NCI-H460 (cell line): ENCODE measurements around the gene TEKT2. TPM values are rescaled to one million over a fixed set of nuclear protein-coding genes. Genes with fewer than 3 reads are reported as not detected.

Source experiments
- DNase-seq: peaks from one replicate; pipeline ENCODE4 v3.0.0-alpha.2; 2016; ENCODE audit warnings: low read depth; ENCODE audit errors: extremely low read depth
- total RNA-seq: library from RNA; depleted of rRNA; stranded (reverse); fragments of >200 nt; shearing (Covaris generic); gene quantifications from 2 replicates; pipeline ENCODE4 v1.2.3, GENCODE V29; 2014

Gene TEKT2
- total RNA-seq, 1 experiment from 2014 or later = not detected

DNA sequence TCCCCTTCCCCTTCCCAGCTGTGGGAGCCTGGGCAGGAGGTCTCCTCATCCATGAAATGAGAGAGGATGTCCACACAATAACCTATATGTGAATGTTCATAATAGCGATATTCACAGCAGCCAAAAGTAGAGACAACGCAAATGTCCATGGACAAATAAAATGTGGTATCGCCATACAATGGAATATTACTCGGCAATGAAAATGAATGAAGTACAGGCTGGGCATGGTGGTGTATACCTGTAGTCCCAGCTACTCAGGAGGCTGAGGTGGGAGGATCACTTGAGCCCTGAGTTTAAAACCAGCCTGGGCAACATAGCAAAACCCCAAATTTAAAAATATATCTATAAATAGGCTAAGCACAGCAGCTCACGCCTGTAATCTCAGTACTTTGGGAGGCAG, 17.7 kb downstream of the TEKT2 start:
- DNase-seq = no peak

DNA sequence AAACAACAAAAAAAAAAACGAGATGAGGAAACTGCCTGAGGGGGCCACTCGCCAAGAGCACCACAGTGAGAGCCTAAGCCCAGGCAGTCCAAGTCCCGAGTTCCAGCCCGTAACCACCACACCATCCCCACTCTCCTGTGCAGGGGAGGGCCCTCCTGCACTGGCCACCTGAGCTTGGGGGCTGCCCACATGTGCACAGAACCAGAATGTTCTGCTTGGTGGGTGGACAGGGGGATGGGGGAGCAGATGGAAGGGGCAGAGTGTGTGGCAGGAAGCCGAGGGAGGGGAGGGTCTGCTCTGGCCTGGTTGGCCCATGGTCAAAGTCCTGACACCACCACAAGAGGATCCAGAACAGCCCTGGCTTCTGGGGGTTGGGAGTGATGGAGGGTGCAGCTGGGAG, 22.4 kb downstream of the TEKT2 start:
- no peak for DNase-seq

DNA sequence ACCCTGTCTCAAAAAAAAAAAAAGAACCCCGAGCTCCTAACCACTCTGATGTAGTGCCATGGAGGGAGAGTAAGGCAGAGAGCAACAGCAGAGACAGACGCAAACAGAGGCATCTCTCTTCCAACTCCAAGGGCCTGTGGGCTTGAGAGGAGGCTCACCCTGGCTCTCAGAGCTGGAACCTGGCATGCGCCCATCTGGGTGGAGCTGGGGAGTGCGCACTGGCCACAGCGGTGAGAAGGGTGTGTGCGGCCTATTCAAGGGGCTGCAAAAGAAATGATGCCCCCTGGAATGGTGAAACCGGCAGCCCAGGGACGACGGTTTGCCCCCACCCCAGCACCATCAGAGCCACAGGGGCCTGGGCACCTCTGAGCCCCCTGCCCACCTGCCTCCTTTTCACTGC, 23.5 kb downstream of the TEKT2 start:
- no peak for DNase-seq

DNA sequence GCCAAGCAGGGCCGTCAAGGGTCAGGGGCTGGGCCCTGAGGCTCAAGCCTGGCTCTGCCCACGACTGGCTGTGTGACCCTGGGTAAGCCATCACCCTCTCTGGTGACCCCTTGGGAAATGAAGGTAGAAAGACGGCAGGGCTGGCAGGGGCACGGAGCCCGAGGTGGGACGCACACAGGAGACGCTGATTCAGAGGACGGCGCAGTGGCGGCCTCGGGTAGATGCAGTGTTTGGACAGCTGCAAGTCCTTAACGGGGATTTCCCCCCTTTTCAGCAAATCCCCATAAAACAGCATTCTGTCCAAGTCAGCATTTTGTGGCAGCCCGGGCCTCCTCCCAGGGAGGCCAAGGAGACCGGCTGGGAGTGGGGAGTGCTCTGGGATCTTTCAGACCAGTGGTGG, 24.4 kb downstream of the TEKT2 start:
- no peak for DNase-seq

DNA sequence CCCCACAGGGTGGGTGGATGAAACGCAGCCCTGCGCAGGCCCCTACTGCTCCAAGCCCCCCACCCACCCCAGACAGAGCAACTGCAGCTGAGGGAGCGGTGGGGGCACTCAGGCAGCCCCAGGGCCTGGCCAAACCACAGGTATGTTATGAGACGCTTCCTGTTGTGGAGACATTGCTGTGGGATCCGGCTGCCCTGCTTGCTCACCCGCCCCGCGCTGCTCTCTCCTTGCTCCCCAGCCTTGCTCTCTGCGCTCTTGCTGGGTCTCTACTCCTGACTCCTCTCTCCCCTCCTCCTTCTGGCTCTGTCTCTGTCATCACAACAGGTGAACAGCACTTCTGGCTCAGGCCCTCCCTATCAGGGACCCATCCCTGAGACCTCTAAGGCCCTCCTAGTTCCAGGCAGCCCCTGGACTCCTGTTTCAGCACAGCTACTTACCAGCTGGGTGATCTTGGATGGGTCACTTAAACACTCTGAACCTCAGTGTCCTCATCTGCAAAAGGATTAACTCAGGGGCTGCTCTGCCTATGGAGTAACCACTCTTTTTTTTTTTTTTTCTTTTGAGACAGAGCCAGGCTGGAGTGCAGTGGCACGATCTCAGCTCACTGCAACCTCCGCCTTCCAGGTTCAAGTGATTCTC, 25.3 kb downstream of the TEKT2 start:
- DNase-seq = no peak

DNA sequence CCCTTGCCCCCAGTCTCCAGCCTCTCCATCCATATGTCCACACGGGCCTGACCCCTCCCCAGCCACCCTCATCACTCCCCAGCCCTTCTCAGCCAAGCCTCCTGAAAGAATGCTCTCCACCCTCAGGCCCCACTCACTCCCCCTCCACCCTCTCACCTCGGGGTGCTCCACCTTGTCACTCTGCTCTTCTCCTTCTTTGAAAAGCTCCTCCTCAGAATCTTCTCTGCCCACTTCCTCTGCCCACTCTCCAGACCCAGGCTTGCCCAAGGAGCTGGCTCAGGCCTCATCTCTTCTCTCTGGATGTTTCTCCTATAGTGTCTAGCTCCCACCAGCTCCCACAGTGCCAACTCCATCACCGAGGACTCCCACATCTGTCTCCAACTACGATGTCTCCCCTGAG, 27.3 kb downstream of the TEKT2 start:
- DNase-seq = no peak

DNA sequence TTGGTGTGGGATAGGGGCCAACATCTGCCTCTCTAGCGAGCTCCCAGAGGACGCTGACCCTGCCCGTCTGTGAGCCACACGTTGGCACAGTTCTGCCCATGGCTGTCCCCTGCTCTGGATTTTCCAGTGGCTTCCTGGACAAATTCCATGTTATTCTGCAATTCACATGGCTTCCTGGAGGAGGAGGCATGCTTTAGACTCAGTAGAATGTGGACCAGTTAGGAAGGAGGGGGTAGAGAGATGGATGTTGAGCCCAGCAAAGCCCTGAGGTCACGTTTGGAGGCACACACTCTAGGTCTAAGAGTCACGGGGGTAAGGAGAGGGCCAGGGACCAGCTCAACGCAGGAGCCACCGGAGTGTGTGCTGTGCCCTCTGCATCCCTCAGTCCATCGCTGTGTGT, 28.9 kb downstream of the TEKT2 start:
- DNase-seq = no peak

DNA sequence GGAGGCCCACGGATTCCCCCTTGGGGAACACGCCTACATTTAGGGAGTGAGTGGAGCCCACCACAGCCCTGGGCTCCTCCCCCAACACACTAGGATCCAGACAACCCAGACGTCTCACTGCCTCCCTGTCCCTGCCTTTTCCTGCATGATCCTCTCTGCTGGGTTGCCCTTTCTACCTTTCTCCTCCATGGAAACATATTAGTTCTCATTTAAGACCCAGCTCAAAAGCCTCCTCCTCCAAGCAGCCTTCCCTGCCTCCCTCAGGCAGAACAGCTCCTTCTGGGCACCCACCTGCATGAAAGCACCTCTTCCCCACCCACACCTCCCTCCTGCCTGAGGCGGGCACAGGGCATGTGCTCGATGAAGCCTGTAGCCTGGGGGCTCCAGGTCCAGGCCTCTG, 30.5 kb downstream of the TEKT2 start:
- no peak for DNase-seq

DNA sequence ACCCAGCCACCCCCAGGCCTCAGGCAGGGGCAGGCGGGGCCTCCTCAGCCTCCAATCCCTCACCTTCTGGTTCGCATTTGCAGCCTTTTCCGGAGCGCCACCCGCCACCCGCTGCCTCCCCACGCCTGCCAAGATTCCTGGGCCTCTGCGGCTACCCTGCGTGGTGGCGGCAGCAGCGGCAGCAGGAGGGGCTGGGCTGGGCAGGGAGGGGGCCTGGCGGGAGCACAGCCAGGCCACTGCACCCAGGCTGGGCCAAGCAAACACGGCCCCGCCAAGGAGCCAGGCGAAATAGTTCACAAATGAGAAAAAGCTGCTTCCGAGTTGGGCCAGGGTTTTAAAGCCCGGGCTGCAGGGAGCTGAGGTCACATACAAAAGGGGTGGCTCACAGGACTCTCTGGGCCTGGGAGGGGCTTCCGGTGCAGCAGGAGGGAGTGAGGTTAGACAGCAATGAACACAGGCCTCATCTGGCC, 31.3 kb downstream of the TEKT2 start:
- DNase-seq = no peak

DNA sequence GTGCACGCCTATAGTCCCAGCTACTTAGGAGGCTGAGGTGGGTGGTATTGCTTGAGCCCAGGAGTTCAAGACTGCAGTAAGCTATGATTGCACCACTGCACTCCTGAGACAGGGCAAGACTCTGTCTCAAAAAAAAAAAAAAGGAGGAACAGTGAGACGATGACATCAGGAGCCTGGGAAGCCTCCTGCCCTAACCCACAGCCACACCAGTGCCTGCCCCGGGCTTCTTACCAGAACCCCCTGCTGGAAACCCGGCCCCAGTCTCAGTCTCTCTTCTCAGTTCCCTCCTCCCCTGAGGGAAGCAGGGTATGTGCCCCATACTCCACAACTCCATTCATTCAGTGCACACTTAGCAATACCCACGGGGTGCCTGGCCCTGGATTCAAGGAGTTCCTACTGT, 32.0 kb downstream of the TEKT2 start:
- no peak for DNase-seq

DNA sequence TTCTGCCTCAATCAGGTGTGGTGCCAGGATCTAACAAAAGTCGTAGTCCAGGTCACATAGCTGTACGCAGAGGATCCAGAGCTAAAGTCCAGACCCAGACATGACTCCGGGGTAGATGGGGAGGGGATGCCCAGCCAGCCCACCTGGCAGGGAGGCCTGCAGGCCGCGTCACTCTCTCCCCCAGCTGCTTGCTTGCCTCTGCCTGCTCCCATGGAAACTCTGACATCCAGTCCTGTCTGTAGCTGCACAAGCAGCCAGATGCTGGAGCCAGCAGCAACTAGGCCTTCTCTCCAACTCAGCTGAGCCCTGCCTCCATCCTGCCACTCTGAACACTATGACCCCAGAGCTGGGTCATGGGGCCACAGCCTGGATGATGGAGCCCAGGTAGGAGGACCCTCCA, 33.0 kb downstream of the TEKT2 start:
- no peak for DNase-seq

DNA sequence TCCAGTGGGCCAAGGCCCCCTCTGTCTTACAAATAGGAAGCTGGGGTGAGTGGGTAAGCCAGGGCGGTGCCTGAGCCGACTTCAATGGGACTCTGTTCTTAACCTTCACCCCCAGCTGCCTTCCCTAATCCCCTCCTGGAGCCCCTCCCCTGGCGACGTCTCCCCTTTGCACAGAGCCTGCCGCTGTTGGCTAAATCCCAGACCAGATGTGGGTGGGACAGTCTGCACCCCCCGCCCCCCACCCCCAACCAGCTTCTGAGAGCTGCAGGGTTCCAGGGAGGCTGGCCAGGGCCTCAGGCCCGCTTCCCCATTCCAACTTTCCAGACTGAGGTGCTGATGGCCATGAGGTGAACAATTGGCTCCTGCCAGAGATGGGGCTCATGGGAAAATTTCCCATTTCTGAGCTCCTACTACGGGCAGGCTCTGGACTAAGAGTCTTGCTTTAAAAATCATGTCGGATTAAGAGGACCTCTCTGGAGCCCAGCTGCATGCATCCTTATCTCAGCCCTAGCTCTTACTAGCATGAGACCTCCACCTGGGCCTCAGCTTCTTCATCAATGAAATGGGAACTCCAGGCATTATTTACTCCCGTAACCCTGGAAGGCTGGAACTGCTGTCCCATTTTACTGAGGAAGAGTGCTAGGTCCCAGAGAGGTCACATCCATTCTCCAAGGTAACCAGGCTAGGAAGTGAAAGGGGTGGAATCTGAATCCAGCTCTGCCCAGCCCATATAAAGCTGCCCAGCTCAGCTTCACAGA, 34.7 kb downstream of the TEKT2 start:
- no peak for DNase-seq

DNA sequence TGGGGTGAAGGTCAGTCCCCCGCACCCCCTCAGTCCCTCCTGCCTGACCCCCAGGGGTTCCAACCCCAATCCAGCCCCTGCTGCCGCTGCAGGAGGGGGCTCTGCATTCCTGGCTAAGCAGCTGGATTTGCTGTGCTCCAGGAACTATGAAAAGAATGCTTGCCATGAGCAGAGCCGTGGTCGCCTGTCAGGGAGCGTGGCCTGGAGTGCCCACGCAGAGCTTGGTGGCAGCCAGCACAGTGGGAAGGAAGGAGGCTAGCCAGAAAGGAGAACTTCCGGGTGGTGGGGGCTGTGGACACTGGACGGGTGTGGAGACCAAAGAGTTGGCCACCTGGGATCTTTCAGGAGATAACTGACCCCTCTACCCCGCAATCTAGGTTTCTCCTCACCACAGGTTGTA, 35.6 kb downstream of the TEKT2 start:
- DNase-seq = no peak

DNA sequence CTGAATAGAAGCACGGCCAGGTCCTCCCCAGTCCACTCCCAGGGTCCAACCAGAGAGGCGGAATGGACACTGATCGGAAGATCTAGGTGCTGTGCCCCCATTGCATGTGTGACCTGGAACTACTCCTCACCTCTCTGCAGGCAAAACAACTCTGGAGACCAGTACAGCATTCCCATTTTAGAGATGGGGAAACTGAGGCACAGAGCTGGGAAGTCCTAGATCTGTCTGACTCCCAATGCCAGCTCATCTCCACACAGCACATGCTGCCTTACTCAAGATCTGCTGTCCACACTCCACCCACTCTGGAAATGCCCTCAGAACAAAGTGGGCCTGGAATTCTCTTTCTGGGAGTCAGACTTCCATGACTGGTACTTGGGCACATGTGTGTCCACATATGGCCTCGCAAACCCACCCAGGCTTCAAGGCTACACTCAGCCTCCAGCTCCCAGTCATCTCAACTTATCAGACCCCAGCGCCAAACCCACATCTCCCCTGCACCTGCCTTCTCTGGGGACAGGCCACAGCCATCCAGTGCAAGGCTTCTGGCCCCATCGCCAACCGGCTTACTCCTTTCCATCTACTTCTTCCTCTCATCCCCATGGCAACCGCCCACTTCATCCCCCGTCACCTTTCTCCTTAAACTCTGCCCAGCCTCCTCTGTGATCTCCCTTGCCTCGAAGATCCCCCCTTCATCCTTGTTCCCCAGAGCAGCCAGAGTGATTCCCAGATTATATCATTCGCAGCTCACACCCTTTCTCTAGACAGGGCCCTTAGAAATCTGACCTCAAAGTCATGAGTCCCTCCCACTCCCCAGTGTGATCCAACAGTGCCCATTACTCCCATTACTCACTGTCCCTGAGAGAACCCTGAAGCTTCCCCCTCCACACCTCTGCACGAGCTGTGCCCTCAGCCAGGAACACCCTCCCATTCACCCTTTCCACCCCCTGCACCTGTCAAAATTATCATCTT, 38.5 kb downstream of the TEKT2 start:
- DNase-seq = no peak

DNA sequence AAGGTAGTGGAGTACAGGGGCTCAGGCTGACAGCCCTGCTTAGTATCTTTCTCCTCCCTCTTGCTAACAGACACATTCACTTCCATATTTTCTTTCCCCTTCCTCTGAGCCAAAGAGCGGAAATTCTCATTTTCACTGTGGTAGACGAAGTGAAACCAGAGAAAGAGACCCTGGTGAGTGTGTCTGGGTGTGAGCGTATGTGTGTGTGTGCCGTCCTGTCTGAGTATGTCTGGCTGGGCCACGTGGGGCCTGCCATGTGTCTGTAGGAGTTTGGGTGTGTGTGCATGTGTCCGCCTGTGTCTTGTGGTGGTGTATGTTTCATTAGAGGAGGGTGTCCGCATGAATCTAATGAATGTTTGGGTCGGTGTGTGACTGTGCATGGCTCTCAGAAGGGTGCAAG, 39.5 kb downstream of the TEKT2 start:
- no peak for DNase-seq

DNA sequence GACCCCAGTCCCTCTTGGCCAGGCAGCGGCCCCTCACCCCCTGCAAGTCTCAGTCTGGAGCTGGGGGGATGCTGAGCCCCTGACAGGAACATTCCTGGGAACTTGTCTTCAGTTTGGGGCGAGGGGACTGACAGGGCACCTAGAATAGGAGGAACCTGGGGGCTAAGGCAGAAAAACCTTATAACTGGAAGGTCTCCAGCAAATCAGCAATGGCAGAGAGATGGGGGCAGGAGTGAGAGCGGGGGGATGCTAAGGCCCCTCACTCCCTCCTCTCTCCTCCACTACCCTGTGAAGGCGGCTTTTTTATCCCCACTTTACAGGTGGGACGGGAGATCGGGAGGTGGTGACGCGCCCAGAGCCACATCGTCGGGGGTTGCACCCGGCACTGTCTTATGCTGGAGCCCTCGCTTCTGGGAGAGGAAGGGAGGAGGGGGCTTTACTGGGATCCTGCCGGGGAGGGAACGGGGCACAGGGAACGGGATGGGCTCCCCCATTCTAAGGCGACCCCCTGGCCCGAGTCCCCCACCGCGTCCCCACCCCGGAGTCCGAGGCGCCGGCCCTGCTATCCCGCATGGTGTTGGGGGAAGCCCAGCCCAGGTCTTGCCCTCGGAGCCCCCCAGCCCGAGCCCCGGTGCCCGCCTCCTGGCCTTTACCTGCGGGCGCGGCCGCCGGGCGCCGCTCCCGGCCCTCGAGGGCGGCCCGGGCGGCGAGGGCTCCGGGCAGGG, 40.7 kb downstream of the TEKT2 start:
- no peak for DNase-seq

DNA sequence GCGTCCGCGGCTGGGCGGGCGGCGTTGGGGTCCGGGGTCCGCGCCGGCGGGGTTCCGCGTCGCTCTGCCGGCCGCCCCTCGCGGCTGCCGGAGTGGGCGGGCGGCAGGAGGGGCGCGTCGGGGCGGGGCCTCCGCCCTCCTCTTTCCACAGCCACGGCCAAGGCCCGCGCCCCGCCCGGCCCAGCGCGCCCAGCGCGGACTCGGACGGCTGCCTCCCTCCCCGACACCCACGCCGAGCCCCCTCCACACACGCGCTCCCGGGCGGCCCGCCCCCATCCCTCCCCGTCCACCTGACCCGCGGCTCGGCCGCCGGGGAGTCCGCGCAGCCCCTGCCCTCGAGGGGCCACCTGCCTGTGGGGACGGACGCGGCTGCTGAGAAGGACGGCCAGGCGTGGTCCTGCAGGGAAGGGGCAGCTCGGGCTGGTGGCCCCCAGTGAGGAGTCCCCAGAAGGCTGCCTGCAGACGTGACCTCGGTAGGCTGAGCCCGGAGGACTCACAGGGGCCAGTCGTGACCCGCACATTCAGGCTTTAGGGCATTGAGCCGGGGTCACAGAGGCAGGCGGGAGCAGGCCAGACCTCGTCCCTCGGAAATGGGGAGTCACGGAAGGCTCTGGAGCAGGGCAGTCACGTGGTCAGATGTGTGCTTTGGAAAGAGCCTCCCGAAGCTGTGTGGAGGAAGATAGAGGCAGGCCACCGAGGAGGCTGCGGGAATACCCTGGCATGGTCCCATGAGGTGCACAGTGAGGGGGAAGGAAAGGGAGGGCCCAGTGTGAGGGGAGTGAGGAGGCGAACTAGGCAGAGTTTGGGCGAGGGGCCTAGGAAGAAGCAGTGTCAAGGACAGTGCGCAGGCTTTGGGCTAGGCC, 41.5 kb downstream of the TEKT2 start, which contains the start of gene COL8A2:
Gene COL8A2, minus strand, starts transcription at position 94 of the 863 bp plus-strand sequence. CDS start 24,980 bp downstream, outside the sequence.
- no peak for DNase-seq

DNA sequence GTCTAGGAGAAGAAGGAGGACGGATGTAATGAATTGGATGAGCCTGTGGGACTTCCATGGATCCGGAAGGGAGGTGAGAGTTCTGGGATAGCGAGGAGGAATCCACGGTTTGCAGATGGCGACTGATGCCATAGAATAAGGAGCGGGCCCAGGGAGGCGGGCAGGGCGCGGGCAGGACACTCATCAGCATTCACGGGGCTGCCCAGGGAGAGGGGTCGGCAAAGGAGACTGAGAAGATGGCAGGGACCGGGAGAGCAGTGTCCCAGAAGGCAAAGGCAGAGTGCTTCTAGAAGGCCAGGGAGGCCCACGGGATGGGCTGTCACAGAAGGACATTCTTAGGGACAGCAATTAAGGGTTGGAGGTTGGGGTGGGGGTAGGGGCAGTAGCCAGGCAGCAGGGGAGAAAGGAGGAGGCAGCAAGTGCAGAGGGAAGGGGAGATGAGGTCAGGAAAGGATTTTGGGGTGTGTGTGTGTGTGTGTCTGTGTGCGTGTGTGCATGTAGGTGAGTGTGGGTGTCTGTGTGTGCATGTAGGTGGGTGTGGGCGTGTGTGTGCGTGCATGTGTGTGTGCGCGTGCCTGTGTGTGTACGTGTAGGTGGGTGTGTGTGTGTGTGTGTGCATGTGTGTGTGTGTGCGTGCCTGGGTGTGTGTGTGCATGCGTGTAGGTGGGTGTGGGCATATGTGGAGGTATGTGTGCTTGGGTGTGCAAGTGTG, 42.3 kb downstream of the TEKT2 start:
- DNase-seq = no peak
